DMS79 treated with DMSO at 0.1 percent for 48 hours (cell line): ENCODE data around the gene FOXI1.

Experiments used
- DNase-seq: peaks from one replicate; lab custom pipeline; 2025; lab: John Stamatoyannopoulos, UW

The FOXI1 gene

GRCh38 chr5:170105642-170106611 is at the start of gene FOXI1:
FOXI1 (plus strand) TSS chr5:170105897; CDS start chr5:170105958, 61 bp downstream.
- DNase-seq = no peak

DNA sequence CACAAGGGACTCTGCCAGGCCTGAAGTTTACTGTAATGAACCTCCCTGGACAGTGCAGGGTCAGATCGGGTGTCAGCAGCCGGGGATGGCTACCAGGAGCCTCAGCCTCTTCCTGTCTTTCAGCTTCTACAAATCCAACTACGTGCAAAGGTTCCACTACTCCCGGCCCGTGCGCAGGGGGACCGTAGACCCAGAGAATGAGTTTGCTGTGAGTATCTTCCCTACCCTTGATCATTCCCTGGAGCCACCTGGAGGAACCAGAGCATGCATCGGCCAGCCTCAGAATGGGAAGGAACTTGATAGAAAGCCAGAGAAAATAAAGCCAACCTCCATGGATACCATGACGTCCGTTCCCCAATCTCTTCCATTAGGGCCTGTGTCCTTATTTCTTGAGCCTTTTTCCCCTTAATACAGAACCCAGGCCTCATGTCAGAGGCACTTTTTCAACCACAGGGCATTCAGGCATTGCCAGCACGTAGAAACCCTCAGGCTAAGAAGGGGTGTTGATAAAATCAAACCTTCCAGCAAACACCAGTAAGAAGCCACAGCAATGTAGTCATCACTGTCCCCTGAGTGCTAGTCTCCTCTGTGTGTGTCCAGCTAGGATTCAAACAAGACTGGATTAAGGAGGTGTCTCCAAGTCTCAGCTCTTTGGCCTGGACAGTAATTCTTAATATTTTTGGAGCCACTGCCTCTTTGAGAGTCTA is 49.0 kb upstream of the FOXI1 start:
- DNase-seq = no peak

- DNase-seq = no peak
Measured at GRCh38 chr5:170057311-170057710, 48.4 kb upstream of the FOXI1 start.

DNA sequence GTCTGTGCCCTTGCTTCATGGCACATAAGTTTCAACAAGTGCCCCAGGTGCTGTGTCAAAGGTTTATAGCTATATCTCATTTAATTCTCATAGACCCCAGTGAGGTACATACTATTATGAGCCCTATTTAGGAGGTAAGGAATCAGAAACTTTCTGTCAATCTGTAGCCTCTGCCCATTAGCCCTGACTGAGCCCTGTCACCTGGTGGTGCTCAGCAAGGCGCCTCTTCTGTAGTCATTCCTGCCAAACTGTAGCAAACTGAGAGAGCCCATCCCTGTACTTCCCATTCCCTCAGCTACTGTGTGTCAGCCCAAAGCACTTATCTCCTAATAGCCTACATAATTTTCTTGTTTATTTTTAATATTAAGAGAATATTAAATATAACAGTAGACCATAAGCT is 46.5 kb upstream of the FOXI1 start:
- DNase-seq = no peak

DNA sequence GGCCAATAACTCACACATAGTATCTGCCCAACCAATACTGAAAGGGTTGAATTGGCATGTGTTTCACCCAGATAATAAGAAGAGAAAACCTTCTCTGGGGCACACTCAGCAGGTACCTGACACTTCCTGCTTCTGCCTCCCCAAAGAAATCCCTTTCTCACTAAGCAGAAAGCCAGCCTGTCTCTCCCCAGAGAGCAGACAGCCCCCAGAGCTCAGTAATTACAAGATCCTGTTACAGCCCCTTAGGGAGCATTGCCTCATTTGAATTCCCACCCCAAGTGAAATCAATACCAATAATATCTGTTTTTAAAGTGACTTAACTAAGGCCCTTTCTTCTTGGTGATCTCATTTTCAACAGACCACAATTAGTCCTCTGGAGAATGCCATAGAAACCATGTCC is 38.5 kb upstream of the FOXI1 start:
- no peak for DNase-seq

- no peak for DNase-seq
Measured at GRCh38 chr5:170067574-170068170, 38.0 kb upstream of the FOXI1 start.

DNA sequence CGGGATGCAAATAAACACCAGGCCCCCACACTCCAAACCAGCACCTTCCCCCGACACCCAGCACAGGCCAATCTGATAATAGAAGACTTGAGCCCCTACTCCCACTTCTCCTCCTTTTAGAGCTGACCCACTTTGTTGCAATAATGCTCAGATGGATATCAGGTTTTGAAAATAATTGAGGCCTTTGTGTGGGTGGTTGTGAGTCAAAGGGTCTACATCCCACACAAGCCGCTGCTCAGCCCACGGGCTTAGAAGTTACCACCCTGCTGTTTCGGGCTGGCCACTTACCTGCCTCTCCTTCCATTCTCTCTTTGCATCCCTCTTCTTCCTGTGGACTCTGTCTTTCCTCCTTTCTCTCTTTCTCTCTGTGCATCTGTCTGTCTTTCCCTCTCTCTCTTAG is 36.2 kb upstream of the FOXI1 start:
- DNase-seq = no peak

DNA sequence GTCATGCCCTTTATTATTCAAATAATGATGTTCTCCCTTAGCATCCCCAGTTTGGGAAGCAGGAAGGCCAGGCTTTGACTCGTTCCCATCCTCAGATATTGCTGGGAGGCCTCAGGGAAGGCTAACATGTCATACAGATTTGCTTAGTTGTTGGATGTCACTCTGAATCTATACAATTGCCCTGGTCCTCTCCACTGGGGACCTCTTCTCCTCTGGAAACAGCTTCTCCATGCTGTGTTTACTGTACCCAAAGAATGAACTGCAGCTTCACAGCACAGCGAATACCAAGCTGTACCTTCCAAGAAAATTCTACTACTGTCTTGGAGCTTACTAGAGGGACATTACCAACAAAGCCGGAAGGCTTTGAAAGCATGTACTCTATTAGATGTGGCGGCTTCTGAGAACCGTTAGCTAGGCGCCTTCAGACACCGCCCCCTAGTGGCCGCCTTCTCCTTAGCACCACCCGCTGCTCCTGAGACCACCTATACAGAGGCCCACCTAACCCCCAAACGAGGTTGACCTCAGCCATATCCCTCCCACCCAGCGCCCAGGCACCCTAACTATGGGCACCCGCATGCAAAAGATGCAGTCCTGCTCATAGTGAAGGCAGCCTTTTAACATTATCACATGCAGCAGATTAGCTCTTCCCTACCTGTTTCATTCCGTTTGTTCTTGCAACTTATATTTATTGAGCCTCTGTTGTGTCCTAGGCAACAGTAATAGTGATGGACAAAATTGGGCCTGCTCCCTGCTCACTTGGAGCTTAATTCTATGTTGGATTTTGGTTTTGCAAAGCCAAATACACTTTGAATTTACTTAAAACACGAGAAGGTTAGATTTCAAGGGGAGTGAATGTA is 34.9 kb upstream of the FOXI1 start:
- DNase-seq = no peak

DNA sequence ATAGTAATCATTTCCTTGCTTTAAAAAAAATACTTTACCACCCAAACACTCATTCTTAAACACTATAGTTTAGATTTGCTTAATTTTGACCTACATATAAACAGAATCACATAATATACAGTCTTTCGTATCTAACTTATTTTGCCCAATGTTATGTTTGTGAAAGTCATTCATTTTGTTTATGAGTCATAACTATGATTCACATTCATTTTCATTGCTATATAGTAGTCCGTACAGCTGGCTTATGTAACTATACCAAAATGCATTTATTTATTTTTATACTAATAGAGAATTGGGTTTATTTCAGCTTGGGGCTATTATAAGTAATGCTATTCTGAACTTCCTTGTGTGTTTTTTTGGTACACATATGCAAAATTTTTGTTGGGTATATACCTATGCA is 33.9 kb upstream of the FOXI1 start:
- no peak for DNase-seq

GRCh38 chr5:170075696-170076095 is 30.0 kb upstream of the FOXI1 start:
- DNase-seq = no peak

DNA sequence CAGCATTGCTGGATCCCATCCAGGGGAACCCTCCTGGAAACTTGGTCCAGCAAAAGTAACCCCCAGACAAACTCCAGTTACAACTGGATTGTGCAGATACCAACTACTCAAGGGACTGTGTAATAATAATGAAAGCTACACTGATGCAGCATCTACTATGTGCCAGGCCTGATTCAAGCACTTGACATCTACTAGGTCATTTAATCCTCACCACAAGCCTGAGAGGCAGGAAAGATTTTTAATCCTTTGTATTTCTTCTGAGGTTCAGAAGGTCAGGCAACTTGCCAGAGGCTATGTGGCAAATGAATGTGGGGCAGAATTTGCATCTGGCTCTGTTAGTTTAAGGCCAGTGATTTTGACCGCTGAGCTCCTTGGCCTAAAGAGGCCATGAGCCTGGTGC is 29.5 kb upstream of the FOXI1 start:
- DNase-seq = no peak

GRCh38 chr5:170076739-170077138 is 29.0 kb upstream of the FOXI1 start:
- DNase-seq = no peak

GRCh38 chr5:170077526-170077925 is 28.2 kb upstream of the FOXI1 start:
- DNase-seq = no peak

DNA sequence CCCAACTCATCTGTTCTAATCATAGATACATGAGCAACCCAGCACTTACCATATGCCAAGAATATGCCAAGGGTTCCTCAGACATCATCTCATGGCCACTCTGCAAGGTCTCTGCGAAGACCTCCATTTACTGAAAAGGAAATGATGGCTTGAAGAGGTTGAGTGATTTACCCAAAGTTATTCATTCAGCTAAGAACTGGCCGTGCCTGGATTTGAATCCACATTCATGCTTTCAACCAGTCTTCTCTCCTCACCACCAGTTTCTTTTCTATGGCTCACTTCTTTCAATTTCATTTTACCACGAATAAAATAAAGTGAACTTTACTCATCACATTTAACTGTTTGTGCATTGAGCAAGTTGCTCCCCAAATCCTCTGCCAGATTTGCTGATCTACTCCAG is 27.2 kb upstream of the FOXI1 start:
- no peak for DNase-seq

DNA sequence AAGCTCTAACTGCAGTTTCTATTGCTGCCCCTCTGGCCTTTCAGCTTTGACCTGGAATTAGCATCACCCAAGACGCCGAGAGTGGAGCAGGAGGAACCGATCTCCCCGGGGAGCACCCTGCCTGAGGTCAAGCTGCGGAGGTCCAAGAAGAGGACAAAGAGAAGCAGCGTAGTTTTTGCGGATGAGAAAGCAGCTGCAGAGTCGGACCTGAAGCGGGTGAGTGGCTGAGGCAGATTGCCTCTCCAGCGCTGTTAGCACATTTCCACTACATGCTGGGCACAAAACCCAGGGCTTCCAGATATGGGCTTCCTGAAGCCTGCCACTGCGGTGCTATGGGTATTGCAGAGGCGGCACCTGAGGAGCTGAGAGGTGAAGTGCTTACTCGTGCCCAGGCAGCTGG is 26.8 kb upstream of the FOXI1 start:
- no peak for DNase-seq

- no peak for DNase-seq
Measured at GRCh38 chr5:170080217-170080616, 25.5 kb upstream of the FOXI1 start.

- DNase-seq = no peak
Measured at GRCh38 chr5:170080786-170081445, 24.8 kb upstream of the FOXI1 start.

- no peak for DNase-seq
Measured at GRCh38 chr5:170081616-170082015, 24.1 kb upstream of the FOXI1 start.

DNA sequence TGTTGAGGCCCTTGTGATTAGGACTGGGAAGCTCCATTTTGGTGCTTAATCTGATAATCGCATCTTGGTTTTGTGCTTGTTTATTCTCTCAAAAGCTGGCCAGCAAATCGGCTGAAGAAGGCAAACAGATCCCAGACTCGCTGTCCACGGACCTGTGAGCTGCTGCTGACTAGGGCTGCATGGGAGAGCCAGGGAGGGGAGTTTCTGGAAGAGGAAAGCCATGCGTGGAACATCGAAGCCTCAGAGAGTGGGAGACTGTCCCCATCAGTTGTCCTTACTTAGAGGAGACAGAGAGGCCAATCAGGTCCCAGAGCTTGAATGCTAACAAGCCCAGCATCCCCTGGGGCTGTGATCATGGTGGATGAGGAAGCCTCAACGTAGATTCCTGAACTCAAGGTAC is 23.0 kb upstream of the FOXI1 start:
- DNase-seq = no peak

DNA sequence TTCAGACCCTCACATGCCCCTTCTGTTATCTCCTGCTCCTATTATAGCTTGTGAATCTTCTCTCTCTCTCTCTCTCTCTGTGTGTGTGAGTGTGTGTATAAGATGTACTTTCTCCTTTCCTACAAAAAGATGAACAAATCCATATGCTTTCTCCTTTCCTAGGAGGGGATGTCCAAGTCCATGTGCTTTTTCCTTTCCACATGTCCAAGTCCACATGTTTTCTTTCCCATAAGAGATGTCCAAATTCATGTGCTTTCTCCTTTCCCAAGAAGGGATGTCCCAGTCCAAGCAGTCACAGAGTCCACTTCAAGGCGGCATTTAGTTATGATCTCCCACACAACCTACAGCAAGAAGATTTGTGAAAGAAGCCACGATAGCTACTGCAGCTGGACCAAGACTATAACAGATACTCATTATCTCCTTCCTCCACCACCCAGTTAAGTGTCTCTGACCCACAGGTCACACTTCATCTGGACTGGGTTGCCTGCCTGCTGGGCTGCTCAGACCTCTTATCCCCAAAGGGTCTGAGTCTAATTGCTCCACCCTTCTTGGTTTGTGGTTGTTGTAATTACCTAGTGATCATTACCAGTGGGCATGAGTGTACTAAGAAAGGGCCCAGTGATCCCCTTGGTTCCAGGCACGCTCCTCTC is 18.4 kb upstream of the FOXI1 start:
- no peak for DNase-seq
